NOMO-1 (cell line): Measurements from ENCODE around the gene PAK5.

Experiments
- DNase-seq, 2 experiments: peaks; one replicate each; lab custom pipeline; 2025; ENCODE audit not compliant: unreplicated experiment in 2 of 2; lab: John Stamatoyannopoulos, UW

Gene PAK5

GRCh38 chr20:9582137-9582536 lies 256.7 kb downstream of the PAK5 start:
- DNase-seq = no peak

- DNase-seq = peak in 1 of 2 experiments; percentile 37
Observed at GRCh38 chr20:9581509-9581908, 257.4 kb downstream of the PAK5 start.

- DNase-seq = no peak
Observed at GRCh38 chr20:9578594-9578993, 260.3 kb downstream of the PAK5 start.

GRCh38 chr20:9577397-9577796 lies 261.5 kb downstream of the PAK5 start:
- no peak for DNase-seq

- DNase-seq = no peak
Observed at GRCh38 chr20:9576695-9577094, 262.2 kb downstream of the PAK5 start.

- no peak for DNase-seq
Observed at GRCh38 chr20:9575836-9576235, 263.0 kb downstream of the PAK5 start.

- no peak for DNase-seq
Observed at GRCh38 chr20:9574776-9575175, 264.1 kb downstream of the PAK5 start.

- no peak for DNase-seq
Observed at GRCh38 chr20:9574181-9574580, 264.7 kb downstream of the PAK5 start.

GRCh38 chr20:9573335-9574151 lies 265.3 kb downstream of the PAK5 start:
- no peak for DNase-seq

- DNase-seq = no peak
Observed at GRCh38 chr20:9572670-9573069, 266.2 kb downstream of the PAK5 start.

- no peak for DNase-seq
Observed at GRCh38 chr20:9571783-9572182, 267.1 kb downstream of the PAK5 start.

GRCh38 chr20:9570612-9571011 lies 268.3 kb downstream of the PAK5 start:
- DNase-seq = no peak

- no peak for DNase-seq
Observed at GRCh38 chr20:9566977-9567376, 271.9 kb downstream of the PAK5 start.

- DNase-seq = no peak
Observed at GRCh38 chr20:9565910-9566550, 272.8 kb downstream of the PAK5 start.

- DNase-seq = no peak
Observed at GRCh38 chr20:9557411-9557810, 281.5 kb downstream of the PAK5 start.

- DNase-seq = no peak
Observed at GRCh38 chr20:9555781-9556180, 283.1 kb downstream of the PAK5 start.

- DNase-seq = peak; percentile 73 to 75
Observed at GRCh38 chr20:9551808-9552550, 286.9 kb downstream of the PAK5 start.

GRCh38 chr20:9550871-9551270 lies 288.0 kb downstream of the PAK5 start:
- DNase-seq = no peak

GRCh38 chr20:9550283-9550682 lies 288.6 kb downstream of the PAK5 start:
- DNase-seq = no peak

GRCh38 chr20:9543214-9543613 lies 295.7 kb downstream of the PAK5 start:
- no peak for DNase-seq

GRCh38 chr20:9535449-9535848 lies 303.4 kb downstream of the PAK5 start:
- no peak for DNase-seq

- no peak for DNase-seq
Observed at GRCh38 chr20:9534025-9534424, 304.9 kb downstream of the PAK5 start.
